ENCODE results near the gene PLEKHO2. TPM values are rescaled to one million over a fixed set of nuclear protein-coding genes. Genes with fewer than 3 reads are reported as not detected.
A peak's percentile ranks its signal among the peaks of the same experiment; 100 is the strongest.

The PLEKHO2 gene
- total and polyA plus RNA-seq, 2 of the 8 experiments (the other 6 are each of a cell fraction or from before 2014, with no cell fraction given), result 16.9 to 20.1 TPM

DNA sequence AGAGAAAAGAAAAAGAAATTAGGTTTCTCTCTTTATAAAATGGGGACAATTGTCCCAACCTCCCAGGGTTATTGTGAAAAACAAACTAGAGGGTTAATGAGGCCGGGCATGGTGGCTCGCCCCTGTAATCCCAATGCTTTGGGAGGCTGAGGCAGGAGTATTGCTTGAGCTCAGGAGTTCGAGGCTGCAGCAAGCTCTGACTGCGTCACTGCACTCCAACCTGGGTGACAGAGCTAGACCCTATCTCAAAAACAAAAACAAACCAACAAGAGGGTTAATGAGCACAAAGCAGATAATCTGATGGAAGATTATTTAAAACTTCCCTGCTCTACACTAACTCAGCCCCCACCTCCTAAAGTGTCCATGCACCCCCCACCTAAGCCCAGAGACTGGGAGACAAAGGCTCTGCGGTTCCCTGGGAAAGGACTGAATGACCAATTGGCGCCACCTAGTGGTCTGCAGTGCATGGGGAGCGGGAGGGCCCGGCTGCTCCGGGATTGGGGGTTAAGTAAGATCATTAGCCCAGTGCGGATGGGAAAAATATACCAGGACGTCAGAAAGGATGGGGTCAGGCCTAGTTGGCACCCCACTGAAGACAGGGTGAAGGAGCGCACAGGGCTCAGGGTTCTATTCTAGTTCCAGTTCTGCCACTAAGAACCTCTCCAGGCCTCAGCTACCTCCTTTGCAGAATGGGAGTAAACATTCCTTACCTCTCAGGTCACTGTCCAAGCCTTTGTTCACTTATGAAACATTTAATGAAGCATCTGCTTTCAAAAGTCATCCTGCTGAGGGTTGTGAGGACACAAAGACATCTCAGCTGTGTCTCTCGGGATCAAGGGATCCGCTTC lies 31.8 kb upstream of the PLEKHO2 start (continued):
- TF ChIP-seq ZNF274 (IDR thresholded peaks at IDR 0.05; ENCODE audit: borderline replicate concordance, extremely low read depth, low read length) (no peak), TCF12 (IDR thresholded peaks at IDR 0.05; ENCODE audit: low read depth, low read length) (no peak), PHF8 (conservative IDR thresholded peaks at IDR 0.05; ENCODE audit: low read depth, low read length) (no peak), EGR1 (IDR thresholded peaks at IDR 0.05; ENCODE audit: borderline replicate concordance, low read depth, low read length) (no peak), GTF2F1 (IDR thresholded peaks at IDR 0.05; ENCODE audit: borderline replicate concordance, low read depth, low read length) (no peak), RAD21 (IDR thresholded peaks at IDR 0.05 in 1 of 2, conservative IDR thresholded peaks at IDR 0.05 in 1 of 2; ENCODE audit: low read depth in 2 of 2, low read length in 2 of 2) (peak; percentile 87 to 95), SP2 (IDR thresholded peaks at IDR 0.05; ENCODE audit: low read length) (no peak), HDAC6 (IDR thresholded peaks at IDR 0.05; ENCODE audit: low read depth, low read length) (no peak)
- TF ChIP-seq, protein P1, sequence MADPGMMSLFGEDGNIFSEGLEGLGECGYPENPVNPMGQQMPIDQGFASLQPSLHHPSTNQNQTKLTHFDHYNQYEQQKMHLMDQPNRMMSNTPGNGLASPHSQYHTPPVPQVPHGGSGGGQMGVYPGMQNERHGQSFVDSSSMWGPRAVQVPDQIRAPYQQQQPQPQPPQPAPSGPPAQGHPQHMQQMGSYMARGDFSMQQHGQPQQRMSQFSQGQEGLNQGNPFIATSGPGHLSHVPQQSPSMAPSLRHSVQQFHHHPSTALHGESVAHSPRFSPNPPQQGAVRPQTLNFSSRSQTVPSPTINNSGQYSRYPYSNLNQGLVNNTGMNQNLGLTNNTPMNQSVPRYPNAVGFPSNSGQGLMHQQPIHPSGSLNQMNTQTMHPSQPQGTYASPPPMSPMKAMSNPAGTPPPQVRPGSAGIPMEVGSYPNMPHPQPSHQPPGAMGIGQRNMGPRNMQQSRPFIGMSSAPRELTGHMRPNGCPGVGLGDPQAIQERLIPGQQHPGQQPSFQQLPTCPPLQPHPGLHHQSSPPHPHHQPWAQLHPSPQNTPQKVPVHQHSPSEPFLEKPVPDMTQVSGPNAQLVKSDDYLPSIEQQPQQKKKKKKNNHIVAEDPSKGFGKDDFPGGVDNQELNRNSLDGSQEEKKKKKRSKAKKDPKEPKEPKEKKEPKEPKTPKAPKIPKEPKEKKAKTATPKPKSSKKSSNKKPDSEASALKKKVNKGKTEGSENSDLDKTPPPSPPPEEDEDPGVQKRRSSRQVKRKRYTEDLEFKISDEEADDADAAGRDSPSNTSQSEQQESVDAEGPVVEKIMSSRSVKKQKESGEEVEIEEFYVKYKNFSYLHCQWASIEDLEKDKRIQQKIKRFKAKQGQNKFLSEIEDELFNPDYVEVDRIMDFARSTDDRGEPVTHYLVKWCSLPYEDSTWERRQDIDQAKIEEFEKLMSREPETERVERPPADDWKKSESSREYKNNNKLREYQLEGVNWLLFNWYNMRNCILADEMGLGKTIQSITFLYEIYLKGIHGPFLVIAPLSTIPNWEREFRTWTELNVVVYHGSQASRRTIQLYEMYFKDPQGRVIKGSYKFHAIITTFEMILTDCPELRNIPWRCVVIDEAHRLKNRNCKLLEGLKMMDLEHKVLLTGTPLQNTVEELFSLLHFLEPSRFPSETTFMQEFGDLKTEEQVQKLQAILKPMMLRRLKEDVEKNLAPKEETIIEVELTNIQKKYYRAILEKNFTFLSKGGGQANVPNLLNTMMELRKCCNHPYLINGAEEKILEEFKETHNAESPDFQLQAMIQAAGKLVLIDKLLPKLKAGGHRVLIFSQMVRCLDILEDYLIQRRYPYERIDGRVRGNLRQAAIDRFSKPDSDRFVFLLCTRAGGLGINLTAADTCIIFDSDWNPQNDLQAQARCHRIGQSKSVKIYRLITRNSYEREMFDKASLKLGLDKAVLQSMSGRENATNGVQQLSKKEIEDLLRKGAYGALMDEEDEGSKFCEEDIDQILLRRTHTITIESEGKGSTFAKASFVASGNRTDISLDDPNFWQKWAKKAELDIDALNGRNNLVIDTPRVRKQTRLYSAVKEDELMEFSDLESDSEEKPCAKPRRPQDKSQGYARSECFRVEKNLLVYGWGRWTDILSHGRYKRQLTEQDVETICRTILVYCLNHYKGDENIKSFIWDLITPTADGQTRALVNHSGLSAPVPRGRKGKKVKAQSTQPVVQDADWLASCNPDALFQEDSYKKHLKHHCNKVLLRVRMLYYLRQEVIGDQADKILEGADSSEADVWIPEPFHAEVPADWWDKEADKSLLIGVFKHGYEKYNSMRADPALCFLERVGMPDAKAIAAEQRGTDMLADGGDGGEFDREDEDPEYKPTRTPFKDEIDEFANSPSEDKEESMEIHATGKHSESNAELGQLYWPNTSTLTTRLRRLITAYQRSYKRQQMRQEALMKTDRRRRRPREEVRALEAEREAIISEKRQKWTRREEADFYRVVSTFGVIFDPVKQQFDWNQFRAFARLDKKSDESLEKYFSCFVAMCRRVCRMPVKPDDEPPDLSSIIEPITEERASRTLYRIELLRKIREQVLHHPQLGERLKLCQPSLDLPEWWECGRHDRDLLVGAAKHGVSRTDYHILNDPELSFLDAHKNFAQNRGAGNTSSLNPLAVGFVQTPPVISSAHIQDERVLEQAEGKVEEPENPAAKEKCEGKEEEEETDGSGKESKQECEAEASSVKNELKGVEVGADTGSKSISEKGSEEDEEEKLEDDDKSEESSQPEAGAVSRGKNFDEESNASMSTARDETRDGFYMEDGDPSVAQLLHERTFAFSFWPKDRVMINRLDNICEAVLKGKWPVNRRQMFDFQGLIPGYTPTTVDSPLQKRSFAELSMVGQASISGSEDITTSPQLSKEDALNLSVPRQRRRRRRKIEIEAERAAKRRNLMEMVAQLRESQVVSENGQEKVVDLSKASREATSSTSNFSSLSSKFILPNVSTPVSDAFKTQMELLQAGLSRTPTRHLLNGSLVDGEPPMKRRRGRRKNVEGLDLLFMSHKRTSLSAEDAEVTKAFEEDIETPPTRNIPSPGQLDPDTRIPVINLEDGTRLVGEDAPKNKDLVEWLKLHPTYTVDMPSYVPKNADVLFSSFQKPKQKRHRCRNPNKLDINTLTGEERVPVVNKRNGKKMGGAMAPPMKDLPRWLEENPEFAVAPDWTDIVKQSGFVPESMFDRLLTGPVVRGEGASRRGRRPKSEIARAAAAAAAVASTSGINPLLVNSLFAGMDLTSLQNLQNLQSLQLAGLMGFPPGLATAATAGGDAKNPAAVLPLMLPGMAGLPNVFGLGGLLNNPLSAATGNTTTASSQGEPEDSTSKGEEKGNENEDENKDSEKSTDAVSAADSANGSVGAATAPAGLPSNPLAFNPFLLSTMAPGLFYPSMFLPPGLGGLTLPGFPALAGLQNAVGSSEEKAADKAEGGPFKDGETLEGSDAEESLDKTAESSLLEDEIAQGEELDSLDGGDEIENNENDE (IDR thresholded peaks at IDR 0.05; ENCODE audit: insufficient replicate concordance, low read length), result no peak

All from H1 (cell line).